ENCODE data around the gene NOL4L.
A peak's percentile ranks its signal among the peaks of the same experiment; 100 is the strongest.

DNA sequence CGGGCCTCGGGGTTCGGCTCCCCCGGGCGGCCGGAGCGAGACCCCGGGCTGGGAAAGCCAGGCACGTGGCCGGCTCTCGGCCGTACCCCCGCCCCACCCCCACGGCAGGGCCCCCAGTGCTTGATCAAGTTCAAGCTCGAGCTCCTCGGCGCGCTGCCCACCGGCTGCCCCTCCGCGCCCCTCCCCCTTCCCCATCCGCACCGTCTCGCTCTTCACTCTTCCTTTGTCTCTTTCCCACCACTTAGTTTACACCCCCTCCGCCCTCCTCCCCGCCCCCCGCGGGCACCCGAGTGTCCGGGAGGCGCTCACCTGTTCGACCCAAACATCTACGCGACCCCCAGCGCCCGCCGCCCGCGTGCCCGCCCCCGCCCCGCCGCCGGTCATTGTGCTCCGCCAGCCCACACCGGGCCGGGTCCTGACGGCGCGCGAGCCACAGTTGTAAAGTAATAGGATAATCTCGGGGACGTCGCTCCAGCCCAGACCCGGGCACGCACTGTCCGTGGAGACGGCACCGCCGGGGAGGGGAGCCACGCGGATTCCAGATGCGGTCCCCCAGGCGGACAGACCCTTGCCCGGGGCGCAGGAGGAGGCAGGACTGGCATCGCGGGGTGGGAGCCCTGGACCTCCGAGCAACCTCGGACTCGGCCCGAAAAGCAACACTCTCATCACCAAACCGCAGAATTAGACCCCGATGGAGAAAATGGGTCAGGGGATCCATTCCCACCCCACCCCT lies 100.7 kb downstream of the NOL4L start:
- TF ChIP-seq POLR2AphosphoS5 (IDR thresholded peaks at IDR 0.05) (peak in 1 of 3 donors; percentile 43), POLR2A (IDR thresholded peaks at IDR 0.05) (no peak)
